GM12878 (cell line): Measurements from ENCODE around the gene KCNE2. TPM values are rescaled to one million over a fixed set of nuclear protein-coding genes. Genes with fewer than 3 reads are reported as not detected.

ENCODE experiments used
- ATAC-seq: fragments of 200-7000 bp; cut with Tn5 transposase; 3 replicates; pipeline ENCODE4 v1.9.1; 2020; ENCODE audit warnings: mild to moderate bottlenecking, moderate library complexity
- BruUV-seq: library from RNA; stranded (reverse); fragments of 400-500 nt; replicated peaks from 2 replicates; lab custom pipeline; 2021; lab: Mats Ljungman, UMichigan
- CTCF ChIA-PET: fragments of 300-600 bp; sonication (Branson Sonifier 250); formaldehyde crosslinking; extraction: SDS; loops from one replicate; lab custom pipeline; 2021; ENCODE audit warnings: inconsistent platforms; lab: Yijun Ruan, JAX
- POLR2A ChIA-PET: fragments of 350-600 bp; formaldehyde crosslinking; extraction: SDS; loops from one replicate; lab custom pipeline; 2021; ENCODE audit warnings: inconsistent platforms; lab: Charles Lee
- RAD21 ChIA-PET: fragments of 300-600 bp; sonication (Branson Sonifier 250); formaldehyde crosslinking; loops from one replicate; lab custom pipeline; 2023; ENCODE audit warnings: antibody characterized with exemption; ENCODE audit not compliant: unreplicated experiment; lab: Charles Lee
- SMC1A ChIA-PET: fragments of 300-600 bp; sonication (Branson Sonifier 250); formaldehyde crosslinking; loops from one replicate; lab custom pipeline; 2023; ENCODE audit not compliant: unreplicated experiment, uncharacterized antibody; lab: Charles Lee
- DNase-seq: peaks from one replicate; pipeline ENCODE4 v3.0.0-alpha.2; 2011; ENCODE audit warnings: low read depth, low spot score
- FAIRE-seq: peaks from 3 replicates; lab custom pipeline; 2011; peaks lifted over from hg19 to GRCh38; lab: Jason Lieb, UNC
- H2AFZ ChIP-seq: 2 replicates; pipeline ENCODE4 v1.6.0; 2011; ENCODE audit warnings: low read depth, low read length, control low read depth; ENCODE audit not compliant: control insufficient read depth
- H3K27ac ChIP-seq: 2 replicates; pipeline ENCODE4 v1.5.1; 2011; ENCODE audit warnings: control low read depth; ENCODE audit not compliant: control insufficient read depth, insufficient read depth
- H3K27me3 ChIP-seq, 2 experiments: replicated peaks in 1 of 2; 2 replicates each; pipeline versions ENCODE4 v1.6.0 to v1.6.1; 2011; ENCODE audit warnings: low read length in 1 of 2; ENCODE audit not compliant: control insufficient read depth in 2 of 2, insufficient read depth in 2 of 2
- H3K36me3 ChIP-seq, 2 experiments: 2 replicates each; pipeline ENCODE4 v1.5.1; 2011; ENCODE audit warnings: low read length in 1 of 2; ENCODE audit not compliant: control insufficient read depth in 2 of 2, insufficient read depth in 2 of 2
- H3K4me1 ChIP-seq: 2 replicates; pipeline ENCODE4 v1.6.1; 2011; ENCODE audit warnings: mild to moderate bottlenecking, low read length, moderate library complexity, mixed read lengths; ENCODE audit not compliant: control insufficient read depth, insufficient read depth
- H3K4me2 ChIP-seq: 2 replicates; pipeline ENCODE4 v1.6.0; 2011; ENCODE audit warnings: control low read depth; ENCODE audit not compliant: control insufficient read depth, insufficient read depth
- H3K4me3 ChIP-seq: fragments of 200-600 bp; sonication (generic); 2 replicates; pipeline ENCODE4 v1.5.1; 2016
- H3K79me2 ChIP-seq: 2 replicates; pipeline ENCODE4 v1.6.0; 2011; ENCODE audit warnings: low read length; ENCODE audit not compliant: control insufficient read depth, insufficient read depth
- H3K9ac ChIP-seq: 2 replicates; pipeline ENCODE4 v1.8.0; 2011; ENCODE audit warnings: low read length, control low read depth, mixed read lengths; ENCODE audit not compliant: control insufficient read depth, insufficient read depth
- H3K9me3 ChIP-seq: replicated peaks from 3 replicates; pipeline ENCODE4 v1.5.1; 2011; ENCODE audit warnings: mild to moderate bottlenecking, low read length; ENCODE audit not compliant: control insufficient read depth, insufficient read depth
- H4K20me1 ChIP-seq: 2 replicates; pipeline ENCODE4 v1.6.0; 2011; ENCODE audit not compliant: control insufficient read depth, insufficient read depth
- BCL11A ChIP-seq: IDR thresholded peaks from 2 replicates; pipeline ENCODE4 v1.6.1; 2011; ENCODE audit warnings: low read depth, low read length
- MXI1 ChIP-seq: fragments of 150-350 bp; IDR thresholded peaks from 2 replicates; pipeline ENCODE4 v1.6.1; 2011; ENCODE audit warnings: low read depth, mild to moderate bottlenecking, inconsistent platforms, low read length, improper control_type of control experiment
- MYB ChIP-seq: fragments of 150-350 bp; IDR thresholded peaks from 2 replicates; pipeline ENCODE4 v1.6.1; 2014; ENCODE audit warnings: mild to moderate bottlenecking, low read depth, low read length, borderline replicate concordance
- NFIC ChIP-seq: IDR thresholded peaks from 2 replicates; pipeline ENCODE4 v1.6.1; 2012; ENCODE audit warnings: low read depth, mild to moderate bottlenecking, inconsistent platforms, low read length, moderate library complexity
- POLR2AphosphoS2 ChIP-seq: IDR thresholded peaks from 2 replicates; pipeline ENCODE4 v1.6.1; 2011; ENCODE audit warnings: low read depth, mild to moderate bottlenecking, low read length, improper control_type of control experiment, moderate library complexity
- RB1 ChIP-seq: fragments of 450-650 bp; formaldehyde crosslinking; IDR thresholded peaks from 2 replicates; pipeline ENCODE4 v1.6.1; 2017; ENCODE audit warnings: mild to moderate bottlenecking, borderline replicate concordance
- TCF7 ChIP-seq: IDR thresholded peaks from 2 replicates; pipeline ENCODE4 v1.6.1; 2014; ENCODE audit warnings: antibody characterized with exemption, borderline replicate concordance
- ZBED1 ChIP-seq: IDR thresholded peaks from 2 replicates; pipeline ENCODE4 v1.6.1; 2016; ENCODE audit warnings: borderline replicate concordance
- ZNF207 ChIP-seq: fragments of 450-650 bp; IDR thresholded peaks from 2 replicates; pipeline ENCODE4 v1.6.1; 2014; ENCODE audit warnings: antibody characterized with exemption, mild to moderate bottlenecking, borderline replicate concordance
- WGBS: methylation state at CpG from one replicate; pipeline ENCODE4 v1.1.6; 2016; ENCODE audit warnings: low lambda C conversion rate; ENCODE audit not compliant: insufficient replicate concordance, insufficient coverage; ENCODE audit errors: missing lambda C conversion rate; 5-methylcytosine and 5-hydroxymethylcytosine counted together
- in situ Hi-C: fragments of 300-500 bp; cut with MboI; formaldehyde crosslinking; loops from 9 replicates; pipeline ENCODE4 v1.14.3; 2018; ENCODE audit warnings: mixed read lengths
- intact Hi-C: fragments of 100-400 bp; cut with micrococcal nuclease; formaldehyde crosslinking; loops from one replicate; pipeline ENCODE4 v1.14.2; 2022; ENCODE audit not compliant: unreplicated experiment
- polyA plus RNA-seq, 11 experiments: library from polyadenylated mRNA; depleted of rRNA in 4 of 11; unstranded in 6 of 11; stranded (reverse) in 5 of 11; fragments of >200 nt; fragmentation: Nextera tagmentation in 4 of 11; fragmentation: Illumina TruSeq in 1 of 11; extraction: Ambion mirVana in 4 of 11; extraction: Trizol in 1 of 11; gene quantifications; 1 replicate in 1 of 11; 2 replicates in 10 of 11; pipeline versions ENCODE4 v1.2.1 to v1.2.3, GENCODE V29; 2011 to 2016; ENCODE audit warnings: inconsistent platforms in 2 of 11, missing spikeins in 2 of 11, low read depth in 1 of 11
- total RNA-seq, 4 experiments: library from RNA; depleted of rRNA in 3 of 4; stranded (reverse); fragments of >200 nt in 3 of 4; fragmentation: Illumina TruSeq in 1 of 4; extraction: Trizol in 1 of 4; gene quantifications; 2 replicates each; pipeline versions ENCODE4 v1.2.1 to v1.2.3, GENCODE V29; 2013 to 2021
- TF ChIP-seq, protein P1 (sequence below): fragments of 450-650 bp; IDR thresholded peaks from 2 replicates; pipeline ENCODE4 v1.6.1; 2016; ENCODE audit warnings: mild to moderate bottlenecking
- TF ChIP-seq, protein P2 (sequence below): IDR thresholded peaks from 2 replicates; pipeline ENCODE4 v1.6.1; 2011; ENCODE audit warnings: low read depth, low read length, improper control_type of control experiment, borderline replicate concordance

KCNE2 gene
- total and polyA plus RNA-seq, 10 of the 15 experiments (the other 5 are each of a cell fraction or from before 2014, with no cell fraction given) = not detected

DNA sequence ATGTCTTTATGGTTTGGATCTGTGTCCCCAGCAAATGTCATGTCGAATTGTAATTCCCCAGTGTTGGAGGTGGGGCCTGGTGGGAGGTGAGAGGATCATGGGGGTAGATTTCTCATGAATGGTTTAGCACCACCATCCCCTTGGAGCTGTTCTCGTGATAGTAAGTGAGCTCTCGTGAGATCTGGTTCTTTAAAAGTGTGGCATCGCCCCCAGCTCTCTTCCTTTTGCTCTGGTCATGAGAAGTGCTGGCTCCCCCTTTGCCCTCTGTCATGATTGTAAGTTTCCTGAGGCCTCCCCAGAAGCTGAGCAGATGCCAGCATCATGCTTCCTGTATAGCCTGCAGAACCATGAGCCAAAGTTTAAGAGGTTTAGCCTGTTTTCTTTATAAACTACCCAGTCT is 11.2 kb upstream of the KCNE2 start:
- CTCF ChIA-PET = interaction anchor here (0.6 to 11.7 kb wide), 4 partner anchors 15 to 1523 kb away, joined by 3 to 349 read pairs (median 7); no protein-coding TSS in a partner anchor
- no peaks in the 10 kb centered on the region for H3K36me3 ChIP-seq
- intact Hi-C loops (no loop called here), in situ Hi-C loops (no loop called here)
- no peak overlapping the region for H3K27ac ChIP-seq
- TF ChIP-seq TCF7 = no peak
- no peak for TF ChIP-seq NFIC
- TF ChIP-seq BCL11A = no peak
- TF ChIP-seq MYB = no peak
- TF ChIP-seq RB1 = no peak
- no peak for TF ChIP-seq MXI1
- TF ChIP-seq POLR2AphosphoS2 = no peak
- no peak for TF ChIP-seq ZBED1
- TF ChIP-seq, protein P1, sequence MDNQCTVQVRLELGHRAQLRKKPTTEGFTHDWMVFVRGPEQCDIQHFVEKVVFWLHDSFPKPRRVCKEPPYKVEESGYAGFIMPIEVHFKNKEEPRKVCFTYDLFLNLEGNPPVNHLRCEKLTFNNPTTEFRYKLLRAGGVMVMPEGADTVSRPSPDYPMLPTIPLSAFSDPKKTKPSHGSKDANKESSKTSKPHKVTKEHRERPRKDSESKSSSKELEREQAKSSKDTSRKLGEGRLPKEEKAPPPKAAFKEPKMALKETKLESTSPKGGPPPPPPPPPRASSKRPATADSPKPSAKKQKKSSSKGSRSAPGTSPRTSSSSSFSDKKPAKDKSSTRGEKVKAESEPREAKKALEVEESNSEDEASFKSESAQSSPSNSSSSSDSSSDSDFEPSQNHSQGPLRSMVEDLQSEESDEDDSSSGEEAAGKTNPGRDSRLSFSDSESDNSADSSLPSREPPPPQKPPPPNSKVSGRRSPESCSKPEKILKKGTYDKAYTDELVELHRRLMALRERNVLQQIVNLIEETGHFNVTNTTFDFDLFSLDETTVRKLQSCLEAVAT = no peak
- TF ChIP-seq, protein P2, sequence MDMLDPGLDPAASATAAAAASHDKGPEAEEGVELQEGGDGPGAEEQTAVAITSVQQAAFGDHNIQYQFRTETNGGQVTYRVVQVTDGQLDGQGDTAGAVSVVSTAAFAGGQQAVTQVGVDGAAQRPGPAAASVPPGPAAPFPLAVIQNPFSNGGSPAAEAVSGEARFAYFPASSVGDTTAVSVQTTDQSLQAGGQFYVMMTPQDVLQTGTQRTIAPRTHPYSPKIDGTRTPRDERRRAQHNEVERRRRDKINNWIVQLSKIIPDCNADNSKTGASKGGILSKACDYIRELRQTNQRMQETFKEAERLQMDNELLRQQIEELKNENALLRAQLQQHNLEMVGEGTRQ = no peak
- no peak for TF ChIP-seq ZNF207
- H4K20me1 ChIP-seq = no peaks in the 10 kb centered on the region
- H3K4me2 ChIP-seq = no peak overlapping the region
- FAIRE-seq (no peak), DNase-seq (no peak), ATAC-seq (no peak)
- SMC1A ChIA-PET = interaction anchor here (4.3 kb wide), 1 partner anchor 429 kb away, joined by 30 read pairs; no protein-coding TSS in a partner anchor
- POLR2A ChIA-PET = interaction anchor here (2.2 kb wide), 1 partner anchor 429 kb away, joined by 7 read pairs; no protein-coding TSS in a partner anchor
- no peaks in the 10 kb centered on the region for H3K79me2 ChIP-seq
- H3K4me3 ChIP-seq = no peak overlapping the region
- no peaks in the 10 kb centered on the region for H3K9me3 ChIP-seq
- H3K27me3 ChIP-seq = no peaks in the 10 kb centered on the region; a peak in 1 of 4 replicates
- no peaks in the 10 kb centered on the region for H3K4me1 ChIP-seq
- RAD21 ChIA-PET = interaction anchor here (1.1 to 11.0 kb wide), 3 partner anchors 431 to 440 kb away, joined by 3 to 241 read pairs (median 4); no protein-coding TSS in a partner anchor
- WGBS = 32% methylated on average over 4 of the region's 4 CpGs
- BruUV-seq = no TSS peak
- H2AFZ ChIP-seq = no peak overlapping the region
- no peak overlapping the region for H3K9ac ChIP-seq
